ENCODE measurements around the gene PSKH1.

The PSKH1 gene

DNA sequence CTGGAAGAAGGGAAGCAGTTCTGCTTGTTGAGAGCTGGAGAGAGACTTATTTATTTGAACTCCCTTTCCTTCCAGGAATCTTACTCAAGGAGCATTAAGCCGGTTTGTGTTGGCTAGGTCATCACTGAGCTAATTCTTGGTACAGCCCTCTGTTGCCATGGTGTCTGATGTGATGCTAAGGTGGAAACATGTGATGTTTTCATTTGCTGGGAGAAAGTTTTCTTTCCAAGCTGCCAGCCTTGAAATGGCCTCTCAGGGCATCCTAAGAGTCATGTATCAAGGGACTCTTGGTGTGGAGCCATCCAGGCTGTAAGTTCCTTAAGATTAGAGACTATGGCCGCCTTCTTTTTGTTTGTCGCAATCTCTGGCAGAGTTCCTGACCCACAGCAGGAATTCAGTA is 4.2 kb downstream of the PSKH1 start:
- DNase-seq (ENCODE audit: low read depth in 1 of 2, low spot score in 1 of 2), result no peak
- Histone ChIP-seq H3K27ac (replicated peaks) (no peak overlapping the region), H3K4me3 (replicated peaks; ENCODE audit: insufficient read depth, low read length) (no peak overlapping the region), H3K27me3 (ENCODE audit: insufficient read depth, poor library complexity, severe bottlenecking) (no peaks in the 10 kb centered on the region)
- no peak for TF ChIP-seq SPI1 (IDR thresholded peaks at IDR 0.05; ENCODE audit: borderline replicate concordance, low read depth)
- TF ChIP-seq GABPA (IDR thresholded peaks at IDR 0.05; ENCODE audit: low read depth), result no peak
- no peak for TF ChIP-seq POLR2AphosphoS5 (IDR thresholded peaks at IDR 0.05; ENCODE audit: low read depth)
- TF ChIP-seq, protein P1, sequence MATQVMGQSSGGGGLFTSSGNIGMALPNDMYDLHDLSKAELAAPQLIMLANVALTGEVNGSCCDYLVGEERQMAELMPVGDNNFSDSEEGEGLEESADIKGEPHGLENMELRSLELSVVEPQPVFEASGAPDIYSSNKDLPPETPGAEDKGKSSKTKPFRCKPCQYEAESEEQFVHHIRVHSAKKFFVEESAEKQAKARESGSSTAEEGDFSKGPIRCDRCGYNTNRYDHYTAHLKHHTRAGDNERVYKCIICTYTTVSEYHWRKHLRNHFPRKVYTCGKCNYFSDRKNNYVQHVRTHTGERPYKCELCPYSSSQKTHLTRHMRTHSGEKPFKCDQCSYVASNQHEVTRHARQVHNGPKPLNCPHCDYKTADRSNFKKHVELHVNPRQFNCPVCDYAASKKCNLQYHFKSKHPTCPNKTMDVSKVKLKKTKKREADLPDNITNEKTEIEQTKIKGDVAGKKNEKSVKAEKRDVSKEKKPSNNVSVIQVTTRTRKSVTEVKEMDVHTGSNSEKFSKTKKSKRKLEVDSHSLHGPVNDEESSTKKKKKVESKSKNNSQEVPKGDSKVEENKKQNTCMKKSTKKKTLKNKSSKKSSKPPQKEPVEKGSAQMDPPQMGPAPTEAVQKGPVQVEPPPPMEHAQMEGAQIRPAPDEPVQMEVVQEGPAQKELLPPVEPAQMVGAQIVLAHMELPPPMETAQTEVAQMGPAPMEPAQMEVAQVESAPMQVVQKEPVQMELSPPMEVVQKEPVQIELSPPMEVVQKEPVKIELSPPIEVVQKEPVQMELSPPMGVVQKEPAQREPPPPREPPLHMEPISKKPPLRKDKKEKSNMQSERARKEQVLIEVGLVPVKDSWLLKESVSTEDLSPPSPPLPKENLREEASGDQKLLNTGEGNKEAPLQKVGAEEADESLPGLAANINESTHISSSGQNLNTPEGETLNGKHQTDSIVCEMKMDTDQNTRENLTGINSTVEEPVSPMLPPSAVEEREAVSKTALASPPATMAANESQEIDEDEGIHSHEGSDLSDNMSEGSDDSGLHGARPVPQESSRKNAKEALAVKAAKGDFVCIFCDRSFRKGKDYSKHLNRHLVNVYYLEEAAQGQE (IDR thresholded peaks at IDR 0.05; ENCODE audit: insufficient replicate concordance, low read depth), result no peak
- TF ChIP-seq, protein P2, sequence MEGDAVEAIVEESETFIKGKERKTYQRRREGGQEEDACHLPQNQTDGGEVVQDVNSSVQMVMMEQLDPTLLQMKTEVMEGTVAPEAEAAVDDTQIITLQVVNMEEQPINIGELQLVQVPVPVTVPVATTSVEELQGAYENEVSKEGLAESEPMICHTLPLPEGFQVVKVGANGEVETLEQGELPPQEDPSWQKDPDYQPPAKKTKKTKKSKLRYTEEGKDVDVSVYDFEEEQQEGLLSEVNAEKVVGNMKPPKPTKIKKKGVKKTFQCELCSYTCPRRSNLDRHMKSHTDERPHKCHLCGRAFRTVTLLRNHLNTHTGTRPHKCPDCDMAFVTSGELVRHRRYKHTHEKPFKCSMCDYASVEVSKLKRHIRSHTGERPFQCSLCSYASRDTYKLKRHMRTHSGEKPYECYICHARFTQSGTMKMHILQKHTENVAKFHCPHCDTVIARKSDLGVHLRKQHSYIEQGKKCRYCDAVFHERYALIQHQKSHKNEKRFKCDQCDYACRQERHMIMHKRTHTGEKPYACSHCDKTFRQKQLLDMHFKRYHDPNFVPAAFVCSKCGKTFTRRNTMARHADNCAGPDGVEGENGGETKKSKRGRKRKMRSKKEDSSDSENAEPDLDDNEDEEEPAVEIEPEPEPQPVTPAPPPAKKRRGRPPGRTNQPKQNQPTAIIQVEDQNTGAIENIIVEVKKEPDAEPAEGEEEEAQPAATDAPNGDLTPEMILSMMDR (IDR thresholded peaks at IDR 0.05; ENCODE audit: insufficient read depth, low read length), result no peak

DNA sequence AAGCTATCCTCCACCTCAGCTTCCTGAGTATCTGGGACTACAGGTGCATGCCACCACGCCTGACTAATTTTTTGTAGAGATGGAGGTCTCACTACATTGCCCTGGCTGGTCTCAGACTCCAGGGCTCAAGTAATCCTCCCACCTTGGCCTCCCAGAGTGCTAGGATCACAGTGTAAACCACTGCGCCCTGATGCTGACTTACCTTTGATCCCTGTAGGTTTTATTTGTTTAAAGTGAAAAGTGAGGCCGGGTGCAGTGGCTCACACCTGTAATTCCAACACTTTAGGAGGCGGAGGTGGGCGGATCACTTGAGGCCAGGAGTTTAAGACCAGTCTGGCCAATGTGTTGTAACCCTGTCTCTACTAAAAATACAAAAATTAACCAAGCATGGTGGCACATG is 8.7 kb downstream of the PSKH1 start:
- no peak overlapping the region for H3K4me3 ChIP-seq (replicated peaks; ENCODE audit: insufficient read depth, low read length)
- H3K27me3 ChIP-seq (ENCODE audit: insufficient read depth, poor library complexity, severe bottlenecking), result no peaks in the 10 kb centered on the region
- DNase-seq (ENCODE audit: low read depth in 1 of 2, low spot score in 1 of 2), result no peak

DNA sequence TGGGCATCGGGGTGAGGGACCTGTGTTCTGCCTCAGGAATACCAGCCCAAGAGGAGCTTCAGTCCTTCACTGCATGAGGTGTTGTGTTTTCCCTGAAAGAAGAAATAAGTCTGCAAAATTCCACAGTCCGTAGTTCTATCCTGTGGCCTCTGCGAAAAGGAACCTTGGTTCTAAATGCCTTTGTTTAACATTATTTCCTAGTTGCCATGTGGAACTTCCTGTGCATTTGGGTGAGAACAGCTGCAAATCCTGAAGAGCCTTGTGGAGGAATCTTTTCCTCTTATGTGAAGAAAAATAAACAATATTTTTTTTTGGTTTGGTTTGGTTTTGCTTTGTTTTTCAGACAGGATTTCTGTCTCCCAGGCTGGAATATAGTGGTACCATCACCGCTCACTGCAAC is 9.8 kb downstream of the PSKH1 start:
- no peak overlapping the region for H3K27ac ChIP-seq (replicated peaks)

More for the DNA sequence above, 8.7 kb downstream of the PSKH1 start:
- H3K27ac ChIP-seq (replicated peaks), result no peak overlapping the region
- no peak for TF ChIP-seq GABPA (IDR thresholded peaks at IDR 0.05; ENCODE audit: low read depth)
- TF ChIP-seq POLR2AphosphoS5 (IDR thresholded peaks at IDR 0.05; ENCODE audit: low read depth), result no peak
- no peak for TF ChIP-seq SPI1 (IDR thresholded peaks at IDR 0.05; ENCODE audit: borderline replicate concordance, low read depth)
- TF ChIP-seq, protein P1 (IDR thresholded peaks at IDR 0.05; ENCODE audit: insufficient replicate concordance, low read depth), result no peak
- TF ChIP-seq, protein P2 (IDR thresholded peaks at IDR 0.05; ENCODE audit: insufficient read depth, low read length), result no peak

More for the DNA sequence above, 9.8 kb downstream of the PSKH1 start:
- DNase-seq (ENCODE audit: low read depth in 1 of 2, low spot score in 1 of 2), result no peak
- Histone ChIP-seq H3K27me3 (ENCODE audit: insufficient read depth, poor library complexity, severe bottlenecking) (no peaks in the 10 kb centered on the region), H3K4me3 (replicated peaks; ENCODE audit: insufficient read depth, low read length) (no peak overlapping the region)
- TF ChIP-seq POLR2AphosphoS5 (IDR thresholded peaks at IDR 0.05; ENCODE audit: low read depth) (no peak), GABPA (IDR thresholded peaks at IDR 0.05; ENCODE audit: low read depth) (no peak), SPI1 (IDR thresholded peaks at IDR 0.05; ENCODE audit: borderline replicate concordance, low read depth) (no peak)
- TF ChIP-seq, protein P1 (IDR thresholded peaks at IDR 0.05; ENCODE audit: insufficient replicate concordance, low read depth), result no peak
- TF ChIP-seq, protein P2 (IDR thresholded peaks at IDR 0.05; ENCODE audit: insufficient read depth, low read length), result no peak

All from HL-60 (cell line).